Activated naive CD4-positive, alpha-beta T cell treated with anti-CD3 and anti-CD28 coated beads, Interleukin-2, amount 50 U/mL, for 24 hours (primary cell): ENCODE measurements around the gene TBRG4.
A peak's percentile ranks its signal among the peaks of the same experiment; 100 is the strongest.
"Not testable (repeated sequence)": the region's sequence is repeated elsewhere in the genome, so short reads cannot be mapped to it uniquely, and the experiment has no call there.

ENCODE experiments used
- H3K27ac Mint-ChIP-seq: one replicate; pipeline ENCODE4 v1.8.0; 2021; ENCODE audit warnings: mild to moderate bottlenecking, mixed read lengths
- H3K27me3 Mint-ChIP-seq: one replicate; pipeline ENCODE4 v1.8.0; 2021; ENCODE audit warnings: mixed read lengths
- H3K36me3 Mint-ChIP-seq: one replicate; pipeline ENCODE4 v1.8.0; 2021; ENCODE audit warnings: mixed read lengths
- H3K4me1 Mint-ChIP-seq: one replicate; pipeline ENCODE4 v1.8.0; 2021; ENCODE audit warnings: mixed read lengths
- H3K4me3 Mint-ChIP-seq: one replicate; pipeline ENCODE4 v1.8.0; 2021; ENCODE audit warnings: mild to moderate bottlenecking, mixed read lengths
- H3K9me3 Mint-ChIP-seq: one replicate; pipeline ENCODE4 v1.8.0; 2021; ENCODE audit warnings: mixed read lengths

TBRG4 gene

DNA sequence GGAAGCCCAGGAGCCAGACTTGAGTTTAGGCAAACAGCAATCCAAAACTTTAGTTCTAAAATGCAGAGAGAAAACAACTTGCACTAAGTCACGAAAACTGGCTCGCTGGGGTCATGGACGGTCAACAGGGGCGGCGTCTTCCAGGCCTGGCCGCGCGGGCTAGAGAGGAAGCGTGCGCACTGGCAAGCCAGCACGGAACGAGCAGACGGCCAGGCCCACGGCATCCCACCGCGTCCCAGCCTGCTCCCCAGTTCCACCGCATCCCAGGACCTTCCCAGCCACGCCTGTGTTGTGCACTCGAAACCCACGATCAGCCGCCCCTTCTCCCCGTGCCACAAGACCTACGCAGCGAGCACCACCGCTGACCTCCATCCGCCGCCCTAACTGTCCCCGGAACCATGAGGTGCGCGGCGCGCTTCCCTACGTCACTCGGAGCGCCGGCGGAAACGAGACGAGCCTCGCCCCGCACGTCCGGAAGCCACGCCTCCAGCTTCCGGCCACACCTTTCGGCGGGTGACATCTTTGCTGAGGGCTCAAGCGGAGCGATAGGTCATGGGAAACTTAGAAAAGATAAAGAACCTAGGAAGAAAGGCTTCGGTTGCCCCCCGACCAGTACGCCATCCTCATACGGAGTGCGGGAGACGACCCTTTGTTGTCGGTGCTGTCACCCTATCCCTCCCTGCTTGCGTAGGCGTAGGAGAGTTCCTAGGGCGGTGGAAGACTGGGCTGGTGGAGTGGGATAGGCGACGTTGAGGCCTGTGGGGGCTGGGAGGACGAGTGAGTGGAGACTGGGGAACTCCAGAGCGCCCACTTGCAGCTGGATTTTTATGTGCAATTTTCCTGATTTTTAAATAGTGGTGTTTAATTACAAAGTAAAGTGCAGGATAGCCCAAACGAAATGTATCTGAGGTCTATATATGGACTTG, at the start of gene TBRG4:
Gene TBRG4 (minus strand): TSS at position 400 of the 926 bp plus-strand sequence. CDS start 2,460 bp downstream, outside the sequence.
- H3K4me1 Mint-ChIP-seq: peaks cover 42% of the 10 kb centered on the region
- H3K9me3 Mint-ChIP-seq: no peaks in the 10 kb centered on the region
- H3K27me3 Mint-ChIP-seq: no peaks in the 10 kb centered on the region
- peaks cover 24% of the 10 kb centered on the region for H3K36me3 Mint-ChIP-seq
- peak within 1 kb of the TSS; percentile 98 for H3K27ac Mint-ChIP-seq
- H3K4me3 Mint-ChIP-seq: peak within 1 kb of the TSS; percentile 96

DNA sequence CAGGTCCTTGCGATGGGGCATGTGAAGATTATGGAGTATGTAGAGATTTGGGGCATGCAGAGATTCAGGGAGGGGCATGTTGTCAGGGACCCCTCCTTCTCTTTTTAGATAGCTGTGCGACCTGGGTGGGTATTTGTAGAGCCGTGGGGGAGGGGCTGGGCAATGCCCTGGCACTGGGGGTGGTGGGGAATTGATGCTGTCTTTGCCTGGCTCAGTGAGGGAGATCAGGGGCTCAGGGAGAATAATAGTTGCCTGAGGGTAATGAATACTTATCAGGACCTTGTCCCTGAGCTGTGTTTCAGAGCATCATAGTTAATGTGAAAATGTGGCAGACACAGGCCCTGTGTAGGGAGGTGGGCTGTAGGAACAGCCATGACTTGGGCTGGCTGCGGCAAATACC, 49.6 kb upstream of the TBRG4 start:
- Mint-ChIP-seq H3K4me1 (peaks cover 6% of the 10 kb centered on the region), H3K27ac (no peak overlapping the region), H3K27me3 (peaks cover 12% of the 10 kb centered on the region), H3K9me3 (peaks cover 7% of the 10 kb centered on the region), H3K4me3 (no peak overlapping the region), H3K36me3 (no peaks in the 10 kb centered on the region)

DNA sequence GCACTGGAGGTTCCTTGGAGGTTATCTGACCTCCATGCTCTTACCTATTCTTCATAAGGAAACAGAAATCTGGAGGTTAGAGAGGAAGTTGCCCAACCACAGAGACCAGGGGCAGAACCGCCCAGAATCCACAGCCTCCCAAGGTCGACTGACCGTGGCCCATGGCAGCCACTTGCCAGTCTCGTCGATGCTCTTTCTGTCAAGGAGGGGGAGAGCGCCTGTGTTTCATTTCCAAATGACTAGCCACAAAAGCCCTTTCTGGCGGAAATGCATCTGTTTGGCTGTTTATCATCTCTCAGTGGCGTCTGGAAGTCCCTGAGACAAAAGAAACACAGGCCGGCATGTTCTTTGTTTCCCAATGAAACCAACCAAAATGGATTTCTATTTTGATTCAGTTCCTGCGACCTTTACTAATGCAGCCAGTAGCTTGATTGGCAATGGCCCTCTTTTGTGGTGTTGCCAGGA, 49.0 kb upstream of the TBRG4 start:
- no peaks in the 10 kb centered on the region for H3K36me3 Mint-ChIP-seq
- no peak overlapping the region for H3K4me3 Mint-ChIP-seq
- H3K4me1 Mint-ChIP-seq: peaks cover 6% of the 10 kb centered on the region
- peaks cover 12% of the 10 kb centered on the region for H3K27me3 Mint-ChIP-seq
- peaks cover 7% of the 10 kb centered on the region for H3K9me3 Mint-ChIP-seq
- H3K27ac Mint-ChIP-seq: no peak overlapping the region

DNA sequence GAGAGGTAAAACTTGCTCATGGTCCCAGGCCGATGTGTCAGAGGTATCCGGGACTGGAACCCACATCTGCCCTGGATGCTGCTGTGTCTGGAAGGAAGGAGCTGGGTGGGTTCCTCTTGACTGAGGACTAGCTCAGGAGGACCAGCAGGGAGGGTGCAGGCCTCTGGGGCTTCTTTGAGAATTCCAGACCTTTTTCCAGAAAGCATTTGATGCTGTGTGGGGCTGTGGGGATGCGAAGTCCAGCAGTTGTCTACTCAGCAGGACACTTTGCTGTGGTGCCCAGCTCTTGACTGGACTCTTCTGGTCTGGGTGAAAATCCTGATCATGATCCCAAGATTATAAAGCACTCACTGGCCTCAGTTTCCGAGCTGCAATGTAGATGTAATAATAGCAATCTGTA, 47.8 kb upstream of the TBRG4 start:
- Mint-ChIP-seq H3K4me3 (no peak overlapping the region), H3K27ac (no peak overlapping the region), H3K36me3 (no peaks in the 10 kb centered on the region), H3K27me3 (peaks cover 12% of the 10 kb centered on the region), H3K9me3 (no peaks in the 10 kb centered on the region), H3K4me1 (peaks cover 6% of the 10 kb centered on the region)

DNA sequence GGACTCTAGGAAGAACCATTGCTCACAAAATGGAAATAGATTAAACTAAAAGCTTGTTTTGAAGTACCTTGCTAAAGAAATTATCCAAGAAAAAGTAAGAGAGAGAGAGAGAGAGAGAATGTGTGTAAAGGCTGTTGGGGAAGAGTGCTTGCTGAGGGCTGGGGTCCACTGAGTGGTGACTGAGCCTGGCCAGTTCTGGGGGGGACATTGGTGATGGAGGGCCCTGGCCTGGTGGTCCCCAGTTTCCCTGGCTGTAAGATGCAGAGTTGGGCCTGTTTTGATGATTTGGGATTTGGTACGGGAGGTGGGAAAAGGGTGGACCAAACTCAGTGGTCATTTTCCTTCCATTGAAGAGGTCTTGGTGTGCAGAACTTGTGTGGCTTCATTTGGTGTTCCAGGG, 47.0 kb upstream of the TBRG4 start:
- no peak overlapping the region for H3K27ac Mint-ChIP-seq
- H3K36me3 Mint-ChIP-seq: no peaks in the 10 kb centered on the region
- peaks cover 6% of the 10 kb centered on the region for H3K4me1 Mint-ChIP-seq
- H3K27me3 Mint-ChIP-seq: peaks cover 12% of the 10 kb centered on the region
- no peaks in the 10 kb centered on the region for H3K9me3 Mint-ChIP-seq
- no peak overlapping the region for H3K4me3 Mint-ChIP-seq

DNA sequence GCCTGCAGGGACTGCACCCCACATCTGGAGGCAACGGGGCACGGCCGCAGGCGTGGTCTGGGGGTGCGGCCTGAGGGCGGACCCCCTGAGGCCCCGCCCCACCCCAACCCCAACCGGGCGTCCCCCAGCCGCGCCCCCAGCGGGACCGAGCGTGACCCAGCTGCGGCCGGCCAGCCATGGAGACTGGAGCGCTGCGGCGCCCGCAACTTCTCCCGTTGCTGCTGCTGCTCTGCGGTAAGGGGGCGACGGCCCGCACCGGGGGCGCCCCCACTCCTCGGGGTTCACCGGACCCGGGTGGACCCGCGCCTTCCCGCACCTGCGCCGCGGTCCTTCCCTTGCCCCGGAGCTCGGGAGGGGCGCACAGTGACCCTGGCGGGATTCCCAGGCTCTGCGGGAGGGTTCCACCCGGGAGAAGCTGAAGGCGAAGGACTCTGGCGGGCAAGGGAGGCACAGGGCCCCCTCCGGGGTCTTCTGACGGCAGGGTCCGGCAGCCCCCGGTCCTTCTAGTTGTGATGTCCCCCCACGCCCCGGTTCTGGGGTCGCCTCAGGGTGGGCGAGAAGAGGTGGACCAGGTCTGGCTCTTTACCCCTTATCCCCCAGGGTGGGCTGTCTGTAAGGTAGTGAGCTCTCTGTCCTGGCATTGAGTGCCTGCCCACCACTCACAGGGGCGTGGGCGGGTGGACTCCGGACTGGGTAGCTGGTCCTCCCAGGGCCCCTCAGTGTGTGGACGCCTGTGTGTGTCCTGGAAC, 46.3 kb upstream of the TBRG4 start, which contains the start of gene RAMP3:
Gene RAMP3 (plus strand): TSS at position 139 of the 749 bp plus-strand sequence. CDS start 38 bp downstream, at position 177.
- H3K27me3 Mint-ChIP-seq: peaks cover 12% of the 10 kb centered on the region
- H3K4me3 Mint-ChIP-seq: no peak within 1 kb of the TSS
- H3K36me3 Mint-ChIP-seq: no peaks in the 10 kb centered on the region
- H3K9me3 Mint-ChIP-seq: no peaks in the 10 kb centered on the region
- H3K27ac Mint-ChIP-seq: no peak within 1 kb of the TSS
- peaks cover 6% of the 10 kb centered on the region for H3K4me1 Mint-ChIP-seq

DNA sequence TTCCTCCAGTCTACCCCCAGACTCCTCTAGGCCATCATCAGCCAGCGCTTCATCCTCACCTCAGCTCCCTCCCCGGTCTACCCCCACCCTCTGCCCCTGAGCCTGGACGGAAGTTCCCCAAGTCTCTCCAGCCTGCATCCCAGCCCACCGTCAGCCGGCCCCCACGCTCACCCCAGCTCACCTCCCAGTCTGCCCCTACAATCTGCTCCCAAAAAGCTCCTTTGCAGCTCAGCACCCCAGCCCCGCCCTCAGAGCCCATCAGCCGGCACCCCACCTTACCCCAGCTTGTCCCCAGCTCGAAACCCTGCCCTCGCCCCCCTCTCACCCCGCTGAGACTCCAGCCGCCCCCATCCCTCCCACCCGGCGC, 45.8 kb upstream of the TBRG4 start:
- peaks cover 12% of the 10 kb centered on the region for H3K27me3 Mint-ChIP-seq
- no peaks in the 10 kb centered on the region for H3K9me3 Mint-ChIP-seq
- no peak overlapping the region for H3K4me3 Mint-ChIP-seq
- H3K27ac Mint-ChIP-seq: no peak overlapping the region
- H3K4me1 Mint-ChIP-seq: peaks cover 6% of the 10 kb centered on the region
- H3K36me3 Mint-ChIP-seq: no peaks in the 10 kb centered on the region

DNA sequence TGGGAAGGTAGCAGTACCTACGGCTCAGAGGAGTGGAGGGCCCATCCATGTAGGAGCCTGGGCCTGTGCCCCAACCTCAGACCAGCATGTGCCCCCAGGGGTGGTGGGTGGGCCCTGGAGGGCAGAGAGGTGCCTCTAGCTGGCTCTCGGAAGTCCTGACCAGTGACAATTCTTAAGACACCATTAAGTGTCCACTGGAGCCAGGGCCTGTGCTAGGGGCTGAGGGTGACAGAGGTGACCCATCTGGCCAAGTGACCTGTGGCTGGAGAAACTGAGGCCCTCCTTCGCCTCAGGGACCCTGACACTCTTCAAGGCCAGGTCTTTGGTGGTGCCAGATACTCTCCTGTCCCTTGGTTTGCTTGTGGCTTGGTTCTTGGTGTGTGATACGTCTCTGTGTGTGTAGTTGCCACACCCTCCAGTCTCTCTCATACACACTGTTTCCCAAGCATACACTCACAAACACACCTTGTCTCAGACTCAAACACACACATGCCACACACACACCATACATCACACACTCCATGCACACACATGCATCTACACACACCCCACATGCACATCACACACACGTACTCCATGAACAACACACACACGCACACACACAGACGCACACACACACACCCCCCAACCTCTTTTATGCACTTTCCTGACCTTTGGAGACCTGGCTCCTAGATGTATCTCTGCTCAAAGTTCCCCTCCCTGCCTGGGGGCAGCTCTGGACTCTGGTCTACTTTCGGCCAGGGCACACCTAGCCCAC, 45.2 kb upstream of the TBRG4 start:
- peaks cover 6% of the 10 kb centered on the region for H3K4me1 Mint-ChIP-seq
- no peak overlapping the region for H3K4me3 Mint-ChIP-seq
- H3K27me3 Mint-ChIP-seq: peaks cover 12% of the 10 kb centered on the region
- no peaks in the 10 kb centered on the region for H3K36me3 Mint-ChIP-seq
- H3K27ac Mint-ChIP-seq: no peak overlapping the region
- no peaks in the 10 kb centered on the region for H3K9me3 Mint-ChIP-seq

DNA sequence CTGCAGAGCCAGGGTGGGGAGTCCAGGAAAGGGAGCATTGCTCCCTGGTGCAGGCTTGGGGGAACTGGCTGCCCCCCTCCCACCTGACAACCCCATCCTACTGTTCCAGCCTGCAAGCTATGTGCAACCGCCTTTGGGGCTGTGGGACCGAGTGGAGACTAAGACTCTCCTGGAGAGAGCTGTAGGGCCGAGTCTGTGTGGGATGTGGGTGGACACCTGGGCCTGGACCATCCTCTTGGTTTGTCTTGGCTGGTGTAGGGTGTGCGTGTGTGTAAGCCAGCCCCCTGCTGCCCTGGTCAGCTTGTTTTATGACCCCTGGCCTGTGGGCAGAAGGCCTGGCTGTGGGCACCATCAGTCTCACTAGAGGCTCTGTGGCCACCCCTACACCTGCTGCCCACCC, 44.4 kb upstream of the TBRG4 start:
- Mint-ChIP-seq H3K27me3 (peaks cover 12% of the 10 kb centered on the region), H3K27ac (no peak overlapping the region), H3K4me3 (no peak overlapping the region), H3K4me1 (peaks cover 6% of the 10 kb centered on the region), H3K36me3 (no peaks in the 10 kb centered on the region), H3K9me3 (no peaks in the 10 kb centered on the region)

DNA sequence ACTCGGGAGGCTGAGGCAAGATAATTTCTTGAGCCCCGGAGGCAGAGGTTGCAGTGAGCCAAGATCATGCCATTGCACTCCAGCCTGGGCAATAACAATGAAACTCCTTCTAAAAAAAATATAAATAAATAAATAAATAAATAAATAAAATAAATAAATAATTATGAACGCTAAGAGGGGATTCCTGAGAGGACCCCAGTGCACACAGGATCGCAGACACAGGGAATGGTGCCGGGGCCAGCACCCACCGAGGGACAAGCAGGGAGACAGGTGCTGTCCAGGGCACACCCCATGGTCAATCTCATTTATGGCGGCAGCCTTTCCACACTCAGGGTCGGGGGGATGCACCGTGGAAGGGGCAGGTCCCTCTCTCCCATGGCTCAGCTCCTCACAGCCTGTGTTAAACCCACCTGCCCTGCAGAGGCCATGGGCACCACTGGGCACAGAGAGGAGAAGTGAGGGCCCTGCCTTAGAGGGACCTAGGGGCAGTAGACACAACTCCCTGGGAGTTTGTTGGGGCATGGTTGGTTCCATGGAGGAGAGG, 43.9 kb upstream of the TBRG4 start:
- H3K27me3 Mint-ChIP-seq: peaks cover 12% of the 10 kb centered on the region
- H3K9me3 Mint-ChIP-seq: no peaks in the 10 kb centered on the region
- no peak overlapping the region for H3K4me3 Mint-ChIP-seq
- H3K36me3 Mint-ChIP-seq: no peaks in the 10 kb centered on the region
- peaks cover 6% of the 10 kb centered on the region for H3K4me1 Mint-ChIP-seq
- H3K27ac Mint-ChIP-seq: no peak overlapping the region

DNA sequence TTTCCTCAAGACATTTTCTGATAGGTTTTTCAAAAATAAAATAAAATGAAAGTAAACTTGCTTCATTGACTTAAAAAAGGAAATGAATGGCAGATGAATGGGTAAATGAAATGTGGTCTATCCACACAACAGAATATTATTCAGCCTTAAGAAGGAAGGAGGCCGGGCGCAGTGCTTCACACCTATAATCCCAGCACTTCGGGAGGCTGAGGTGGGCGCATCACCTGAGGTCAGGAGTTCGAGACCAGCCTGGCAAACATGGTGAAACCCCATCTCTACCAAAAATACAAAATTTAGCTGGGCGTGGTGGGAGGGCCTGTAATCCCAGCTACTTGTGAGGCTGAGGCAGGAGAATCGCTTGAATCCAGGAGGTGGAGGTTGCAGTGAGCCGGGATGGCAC, 42.4 kb upstream of the TBRG4 start:
- not testable (repeated sequence) for H3K36me3 Mint-ChIP-seq, H3K4me1 Mint-ChIP-seq, H3K9me3 Mint-ChIP-seq, H3K4me3 Mint-ChIP-seq, H3K27ac Mint-ChIP-seq
- peaks cover 12% of the 10 kb centered on the region for H3K27me3 Mint-ChIP-seq

DNA sequence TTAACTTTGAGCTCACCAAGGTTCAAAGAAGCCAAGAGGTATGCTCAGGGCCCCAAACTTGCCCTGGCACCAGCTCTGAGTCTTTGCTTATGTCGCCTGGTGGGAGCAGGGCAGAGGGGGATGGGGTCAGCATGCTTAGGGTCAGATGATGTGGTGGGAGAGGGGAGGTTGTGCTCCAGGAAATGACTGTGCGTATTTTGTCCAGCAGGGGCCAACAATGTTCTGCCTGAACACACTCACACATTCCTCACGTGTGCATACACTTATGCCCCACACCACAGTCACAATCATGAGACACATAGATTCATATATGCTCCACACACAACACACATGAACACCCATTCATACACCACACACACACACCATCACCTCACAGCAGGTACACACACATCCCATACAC, 41.7 kb upstream of the TBRG4 start:
- Mint-ChIP-seq H3K27ac (no peak overlapping the region), H3K36me3 (no peaks in the 10 kb centered on the region), H3K4me3 (no peak overlapping the region), H3K4me1 (peaks cover 6% of the 10 kb centered on the region), H3K27me3 (peaks cover 6% of the 10 kb centered on the region), H3K9me3 (no peaks in the 10 kb centered on the region)

DNA sequence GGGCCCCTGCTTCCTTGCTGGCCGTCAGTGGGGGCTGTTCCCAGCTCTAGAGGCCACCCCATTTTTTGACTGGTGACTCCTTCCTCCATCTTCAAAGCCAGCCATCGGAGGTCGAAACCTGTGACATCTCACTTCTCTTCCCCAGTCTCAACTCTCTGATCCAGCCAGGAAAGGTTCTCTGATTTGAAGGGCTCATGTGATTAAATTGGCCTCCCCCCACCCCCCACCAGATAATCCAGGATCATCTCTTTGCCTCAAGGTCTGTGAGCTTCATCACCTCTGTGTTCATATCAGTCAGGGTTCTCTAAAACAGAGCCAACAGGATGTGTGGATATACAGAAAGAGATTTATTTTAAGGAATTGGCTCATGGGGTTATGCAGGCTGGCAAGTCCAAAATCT, 40.5 kb upstream of the TBRG4 start:
- peaks cover 3% of the 10 kb centered on the region for H3K27me3 Mint-ChIP-seq
- H3K9me3 Mint-ChIP-seq: no peaks in the 10 kb centered on the region
- H3K27ac Mint-ChIP-seq: no peak overlapping the region
- no peak overlapping the region for H3K4me3 Mint-ChIP-seq
- H3K4me1 Mint-ChIP-seq: peaks cover 3% of the 10 kb centered on the region
- no peaks in the 10 kb centered on the region for H3K36me3 Mint-ChIP-seq

DNA sequence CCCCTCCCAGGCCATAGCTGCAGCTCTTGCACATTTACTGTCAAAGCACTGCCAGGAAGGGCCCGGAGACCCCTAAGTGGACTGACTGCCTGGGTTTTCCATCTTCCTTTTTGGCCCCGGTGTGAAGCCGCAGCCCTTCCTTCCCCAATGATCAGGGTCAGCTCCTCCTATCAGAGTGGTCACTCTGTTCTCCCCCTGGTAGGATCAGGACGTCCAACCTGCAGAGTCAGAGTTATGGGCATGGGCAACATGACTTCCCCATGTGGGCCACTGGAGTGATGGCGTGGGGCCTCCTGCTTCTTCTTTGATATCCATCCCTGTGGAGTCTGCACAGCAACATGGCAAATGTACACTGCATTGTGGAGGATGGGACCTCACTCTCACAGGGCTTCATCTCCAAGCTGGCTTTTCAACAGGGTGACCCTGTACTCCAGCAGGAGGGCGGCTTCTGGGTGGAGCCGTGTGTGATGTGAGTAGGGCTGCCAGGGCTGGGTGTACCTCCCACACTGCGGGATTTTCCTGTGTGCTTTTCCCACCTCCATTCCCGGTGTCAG, 39.7 kb upstream of the TBRG4 start:
- H3K36me3 Mint-ChIP-seq: no peaks in the 10 kb centered on the region
- H3K4me3 Mint-ChIP-seq: no peak overlapping the region
- no peak overlapping the region for H3K27ac Mint-ChIP-seq
- no peaks in the 10 kb centered on the region for H3K27me3 Mint-ChIP-seq
- no peaks in the 10 kb centered on the region for H3K9me3 Mint-ChIP-seq
- H3K4me1 Mint-ChIP-seq: no peaks in the 10 kb centered on the region

DNA sequence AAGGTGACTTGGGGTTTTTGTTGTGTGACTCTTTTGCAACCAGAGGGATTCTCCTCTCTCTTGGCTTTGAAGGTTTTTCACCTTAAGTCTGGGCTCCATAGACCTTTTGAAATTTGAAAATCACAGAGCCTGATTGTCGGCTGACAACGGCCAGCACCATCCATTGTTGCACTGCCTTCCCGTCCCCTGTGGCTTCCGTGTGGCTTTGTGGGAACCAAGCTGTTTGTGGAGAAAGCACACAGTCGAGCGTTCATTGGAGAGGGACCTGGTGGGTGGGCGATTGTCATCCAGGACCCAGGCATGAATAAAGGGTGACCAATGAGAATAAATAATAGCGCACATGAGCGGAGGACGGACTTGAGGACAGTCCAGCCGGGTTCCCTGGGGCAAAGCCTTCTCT, 38.7 kb upstream of the TBRG4 start:
- Mint-ChIP-seq H3K27me3 (no peaks in the 10 kb centered on the region), H3K36me3 (no peaks in the 10 kb centered on the region), H3K27ac (no peak overlapping the region), H3K4me3 (no peak overlapping the region), H3K9me3 (no peaks in the 10 kb centered on the region), H3K4me1 (no peaks in the 10 kb centered on the region)
